AG08396 (cell line): ENCODE results near the gene FOCAD.

Experiments used
- DNase-seq: peaks from one replicate; pipeline ENCODE4 v3.0.0; 2012; ENCODE audit warnings: low spot score, mixed read lengths

FOCAD gene

GRCh38 chr9:20804489-20805250, 120.6 kb downstream of the FOCAD start:
- DNase-seq = no peak

- no peak for DNase-seq
These were observed 121.7 kb downstream of the FOCAD start for GRCh38 chr9:20805766-20806165.

GRCh38 chr9:20808002-20808401, 123.9 kb downstream of the FOCAD start:
- DNase-seq = no peak

- no peak for DNase-seq
These were observed 127.8 kb downstream of the FOCAD start for GRCh38 chr9:20811872-20812271.

- no peak for DNase-seq
These were observed 132.1 kb downstream of the FOCAD start for GRCh38 chr9:20815923-20816703.

GRCh38 chr9:20823051-20823450, 139.0 kb downstream of the FOCAD start:
- DNase-seq = no peak

- DNase-seq = no peak
These were observed 147.0 kb downstream of the FOCAD start for GRCh38 chr9:20831028-20831427.

GRCh38 chr9:20832775-20833174, 148.7 kb downstream of the FOCAD start:
- DNase-seq = no peak

GRCh38 chr9:20835377-20836286, 151.6 kb downstream of the FOCAD start:
- DNase-seq = no peak

GRCh38 chr9:20837166-20837565, 153.1 kb downstream of the FOCAD start:
- no peak for DNase-seq

- DNase-seq = no peak
These were observed 154.2 kb downstream of the FOCAD start for GRCh38 chr9:20838218-20838617.

- no peak for DNase-seq
These were observed 160.9 kb downstream of the FOCAD start for GRCh38 chr9:20844916-20845315.

GRCh38 chr9:20848490-20848889, 164.4 kb downstream of the FOCAD start:
- DNase-seq = no peak

- no peak for DNase-seq
These were observed 169.8 kb downstream of the FOCAD start for GRCh38 chr9:20853866-20854265.

GRCh38 chr9:20854444-20854843, 170.4 kb downstream of the FOCAD start:
- peak; percentile 7 for DNase-seq

- no peak for DNase-seq
These were observed 179.9 kb downstream of the FOCAD start for GRCh38 chr9:20863945-20864344.

GRCh38 chr9:20865347-20865746, 181.3 kb downstream of the FOCAD start:
- no peak for DNase-seq

GRCh38 chr9:20870115-20870514, 186.1 kb downstream of the FOCAD start:
- DNase-seq = no peak

GRCh38 chr9:20872340-20872977, 188.4 kb downstream of the FOCAD start:
- DNase-seq = peak; percentile 18

GRCh38 chr9:20873240-20873865, 189.3 kb downstream of the FOCAD start:
- DNase-seq = no peak

GRCh38 chr9:20880271-20880670, 196.2 kb downstream of the FOCAD start:
- DNase-seq = no peak
